T-helper 1 cell (primary cell): ENCODE results near the gene TXNIP.

Source experiments
- DNase-seq, 5 donors: peaks; one replicate each; pipeline ENCODE4 v3.0.0-alpha.2; 2012 to 2020

TXNIP gene

GRCh38 chr1:146012703-146013558, 16.6 kb upstream of the TXNIP start:
- DNase-seq = peak in 4 of 5 donors; percentile 30 to 68 (median 46)

- DNase-seq = no peak
Measured at GRCh38 chr1:146010126-146010738, 13.9 kb upstream of the TXNIP start.

GRCh38 chr1:146007489-146008133, 11.2 kb upstream of the TXNIP start:
- no peak for DNase-seq

- DNase-seq = no peak
Measured at GRCh38 chr1:146001709-146002108, 5.3 kb upstream of the TXNIP start.

- DNase-seq = peak in 1 of 5 donors; percentile 70
Measured at GRCh38 chr1:145999321-146000024, 3.1 kb upstream of the TXNIP start.

GRCh38 chr1:145997718-145998023, 1.3 kb upstream of the TXNIP start:
- DNase-seq = no peak

- DNase-seq = peak in 4 of 5 donors; percentile 44 to 78 (median 52)
Measured at GRCh38 chr1:145997016-145997717, 788 bp upstream of the TXNIP start.

GRCh38 chr1:145995964-145996432, 381 bp downstream of the TXNIP start:
- no peak for DNase-seq

GRCh38 chr1:145995148-145995881, 1.1 kb downstream of the TXNIP start:
- no peak for DNase-seq

- peak in 1 of 5 donors; percentile 33 for DNase-seq
Measured at GRCh38 chr1:145994391-145995120, 1.8 kb downstream of the TXNIP start.

- no peak for DNase-seq
Measured at GRCh38 chr1:145993618-145994390, 2.6 kb downstream of the TXNIP start.

- no peak for DNase-seq
Measured at GRCh38 chr1:145992958-145993617, 3.3 kb downstream of the TXNIP start.

GRCh38 chr1:145992502-145992936, 3.9 kb downstream of the TXNIP start:
- no peak for DNase-seq

- no peak for DNase-seq
Measured at GRCh38 chr1:145991735-145992412, 4.5 kb downstream of the TXNIP start.

GRCh38 chr1:145990249-145990855, 6.0 kb downstream of the TXNIP start:
- no peak for DNase-seq

- no peak for DNase-seq
Measured at GRCh38 chr1:145988773-145989172, 7.6 kb downstream of the TXNIP start.

- DNase-seq = no peak
Measured at GRCh38 chr1:145987926-145988325, 8.5 kb downstream of the TXNIP start.

- DNase-seq = no peak
Measured at GRCh38 chr1:145986551-145986950, 9.8 kb downstream of the TXNIP start.
